HuH-7.5 (cell line): ENCODE results near the gene TOGARAM2.
A peak's percentile ranks its signal among the peaks of the same experiment; 100 is the strongest.

Source experiments
- DNase-seq: peaks from one replicate; pipeline ENCODE4 v3.0.0; 2011; ENCODE audit warnings: low spot score

Gene TOGARAM2

GRCh38 chr2:29021886-29022285, 40.8 kb downstream of the TOGARAM2 start:
- DNase-seq, result no peak

GRCh38 chr2:29022679-29023078, 41.6 kb downstream of the TOGARAM2 start:
- DNase-seq, result no peak

- no peak for DNase-seq
These were observed 42.1 kb downstream of the TOGARAM2 start for GRCh38 chr2:29023188-29023587.

GRCh38 chr2:29024882-29025430, 43.9 kb downstream of the TOGARAM2 start:
- no peak for DNase-seq

GRCh38 chr2:29025711-29026110, 44.6 kb downstream of the TOGARAM2 start:
- DNase-seq, result no peak

GRCh38 chr2:29031046-29031445, 49.9 kb downstream of the TOGARAM2 start:
- DNase-seq, result no peak

- DNase-seq, result no peak
These were observed 51.1 kb downstream of the TOGARAM2 start for GRCh38 chr2:29032189-29032588.

GRCh38 chr2:29033172-29033571, 52.1 kb downstream of the TOGARAM2 start:
- peak; percentile 39 for DNase-seq

- DNase-seq, result no peak
These were observed 52.6 kb downstream of the TOGARAM2 start for GRCh38 chr2:29033656-29034055.

GRCh38 chr2:29035016-29035745, 54.1 kb downstream of the TOGARAM2 start:
- no peak for DNase-seq

GRCh38 chr2:29039718-29040480, 58.8 kb downstream of the TOGARAM2 start:
- no peak for DNase-seq

GRCh38 chr2:29040552-29040951, 59.5 kb downstream of the TOGARAM2 start:
- DNase-seq, result no peak

GRCh38 chr2:29041161-29041660, 60.1 kb downstream of the TOGARAM2 start:
- DNase-seq, result no peak

GRCh38 chr2:29042561-29043075, 61.5 kb downstream of the TOGARAM2 start:
- DNase-seq, result no peak

- no peak for DNase-seq
These were observed 63.4 kb downstream of the TOGARAM2 start for GRCh38 chr2:29044459-29044858.

- DNase-seq, result no peak
These were observed 65.2 kb downstream of the TOGARAM2 start for GRCh38 chr2:29046321-29046720.

GRCh38 chr2:29047083-29047845, 66.2 kb downstream of the TOGARAM2 start:
- no peak for DNase-seq

GRCh38 chr2:29050591-29050990, 69.5 kb downstream of the TOGARAM2 start:
- no peak for DNase-seq

- DNase-seq, result no peak
These were observed 70.6 kb downstream of the TOGARAM2 start for GRCh38 chr2:29051730-29052129.

- DNase-seq, result no peak
These were observed 71.7 kb downstream of the TOGARAM2 start for GRCh38 chr2:29052807-29053206.

GRCh38 chr2:29053223-29053622, 72.1 kb downstream of the TOGARAM2 start:
- DNase-seq, result no peak
